HUES64 (cell line): ENCODE results near the gene APOBR.
"Not testable (repeated sequence)": the region's sequence is repeated elsewhere in the genome, so short reads cannot be mapped to it uniquely, and the experiment has no call there.

Experiments used
- H3K27ac ChIP-seq: 2 replicates; pipeline ENCODE4 v1.7.0; 2013; ENCODE audit warnings: low read depth, low read length, inconsistent platforms
- H3K27me3 ChIP-seq: 2 replicates; pipeline ENCODE4 v1.6.1; 2013; ENCODE audit warnings: mild to moderate bottlenecking, low read length; ENCODE audit not compliant: insufficient read depth
- H3K36me3 ChIP-seq: 2 replicates; pipeline ENCODE4 v1.6.1; 2013; ENCODE audit warnings: mild to moderate bottlenecking, low read length; ENCODE audit not compliant: insufficient read depth
- H3K4me1 ChIP-seq: 2 replicates; pipeline ENCODE4 v1.6.1; 2013; ENCODE audit warnings: mild to moderate bottlenecking, low read length, moderate library complexity; ENCODE audit not compliant: insufficient read depth
- H3K4me3 ChIP-seq: 2 replicates; pipeline ENCODE4 v1.5.1; 2013; ENCODE audit warnings: mild to moderate bottlenecking, low read length, moderate library complexity
- H3K9ac ChIP-seq: 2 replicates; pipeline ENCODE4 v1.6.1; 2013; ENCODE audit warnings: mild to moderate bottlenecking, low read depth, low read length
- H3K9me3 ChIP-seq: 2 replicates; pipeline ENCODE4 v1.6.1; 2013; ENCODE audit warnings: low read depth, low read length; ENCODE audit not compliant: insufficient read depth
- WGBS: fragments of 150-250, 120-280 bp; methylation state at CpG from one replicate; pipeline ENCODE4 v1.1.7; 2013; ENCODE audit warnings: missing lambda C conversion rate; 5-methylcytosine and 5-hydroxymethylcytosine counted together

APOBR gene

DNA sequence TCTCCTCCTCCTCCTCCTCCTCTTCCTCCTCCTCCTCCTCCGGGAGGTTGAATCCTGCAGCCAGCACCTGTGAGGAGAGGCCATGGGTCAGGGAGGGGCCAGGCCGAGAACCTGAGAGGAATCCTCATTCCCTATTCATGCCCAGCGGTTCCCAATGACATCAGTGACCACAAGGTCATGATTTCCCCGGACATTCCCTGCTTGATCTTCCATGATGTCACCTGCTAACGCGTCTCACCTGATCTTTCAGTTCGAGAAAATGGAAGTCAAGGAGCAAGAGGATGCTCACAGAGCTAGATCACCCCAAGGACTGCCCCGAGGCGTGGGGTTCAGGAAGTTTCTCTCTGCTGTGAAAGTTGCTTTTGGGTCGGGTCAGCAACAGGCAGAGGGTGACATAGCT is 5.4 kb downstream of the APOBR start:
- Histone ChIP-seq H3K9ac (no peak overlapping the region), H3K4me3 (no peak overlapping the region), H3K9me3 (no peaks in the 10 kb centered on the region), H3K36me3 (no peaks in the 10 kb centered on the region), H3K27me3 (no peaks in the 10 kb centered on the region), H3K27ac (no peak overlapping the region), H3K4me1 (no peaks in the 10 kb centered on the region)
- WGBS, result 78% methylated on average over 10 of the region's 10 CpGs

DNA sequence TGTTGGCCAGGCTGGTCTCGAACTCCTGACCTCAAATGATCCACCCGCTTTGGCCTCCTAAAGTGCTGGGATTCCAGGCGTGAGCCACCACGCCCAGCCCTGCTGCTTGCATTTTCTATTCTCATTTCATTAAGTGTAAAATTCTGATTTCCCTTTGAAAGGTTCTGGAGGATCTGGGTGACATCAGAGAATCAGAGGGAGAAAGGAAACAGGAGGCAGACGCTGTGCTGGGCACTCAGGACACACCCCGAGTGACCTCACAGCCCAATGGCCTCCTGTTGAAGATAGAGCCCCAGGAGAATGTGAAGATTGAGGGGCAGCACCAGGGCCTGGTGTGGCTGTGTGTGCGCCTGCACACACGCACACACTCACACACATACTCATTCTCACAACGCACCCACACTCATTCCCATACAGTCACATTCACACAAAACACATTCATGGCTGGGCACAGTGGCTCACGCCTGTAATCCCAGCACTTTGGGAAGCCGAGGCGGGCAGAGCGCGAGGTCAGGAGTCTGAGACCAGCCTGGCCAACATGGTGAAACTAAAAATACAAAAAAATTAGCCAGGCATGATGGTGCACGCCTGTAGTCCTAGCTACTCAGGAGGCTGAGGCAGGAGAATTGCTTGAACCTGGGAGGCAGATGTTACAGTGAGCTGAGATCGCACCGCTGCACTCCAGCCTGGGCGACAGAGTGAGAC is 6.2 kb downstream of the APOBR start:
- not testable (repeated sequence) for H3K4me1 ChIP-seq
- WGBS, result 92% methylated on average over 18 of the region's 18 CpGs

DNA sequence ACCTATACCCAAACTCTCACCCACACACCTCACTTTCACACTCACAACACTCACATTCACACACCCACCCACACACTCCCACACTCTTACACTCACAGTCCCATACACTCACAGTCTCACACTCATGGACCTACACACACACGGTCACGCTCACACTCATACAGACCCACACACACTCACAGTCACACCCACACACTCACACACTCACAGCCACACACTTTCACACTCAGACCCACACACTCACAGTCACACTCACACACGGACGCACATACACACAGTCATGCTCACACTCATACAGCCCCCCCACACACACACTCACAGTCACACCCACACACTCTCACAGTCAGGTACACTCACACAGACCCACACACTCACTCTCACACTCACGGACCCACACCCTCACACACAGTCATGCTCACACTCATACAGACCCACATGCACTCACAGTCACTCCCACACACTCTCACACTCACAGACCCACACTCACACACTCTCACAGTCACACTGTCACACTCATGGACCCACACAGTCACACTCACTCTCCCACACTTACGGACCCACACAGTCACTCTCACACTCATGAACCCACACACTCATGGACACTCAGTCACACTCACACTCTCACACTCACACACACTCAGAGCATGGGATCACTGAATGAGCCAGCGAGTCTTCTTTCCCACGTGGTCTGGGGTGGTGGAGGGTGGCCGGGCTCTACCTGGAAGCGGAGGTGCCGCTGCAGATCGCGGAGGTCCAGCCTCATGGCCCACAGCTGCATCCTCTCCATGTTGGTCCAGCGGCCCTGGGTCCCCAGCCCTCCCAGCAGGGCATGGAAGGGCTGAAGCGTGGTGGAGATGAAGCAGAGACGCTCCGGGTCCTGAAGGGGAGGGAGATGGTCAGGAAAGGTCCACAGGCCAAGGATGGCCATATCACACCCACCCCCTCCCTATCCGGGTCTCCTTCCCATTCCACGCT is 7.1 kb downstream of the APOBR start:
- Histone ChIP-seq H3K4me1 (no peaks in the 10 kb centered on the region), H3K27ac (no peak overlapping the region), H3K4me3 (no peak overlapping the region), H3K9ac (no peak overlapping the region), H3K27me3 (no peaks in the 10 kb centered on the region), H3K36me3 (no peaks in the 10 kb centered on the region), H3K9me3 (no peaks in the 10 kb centered on the region)
- 84% methylated on average over 17 of the region's 19 CpGs for WGBS

More for the DNA sequence above, 6.2 kb downstream of the APOBR start:
- H3K9ac ChIP-seq, H3K4me3 ChIP-seq, H3K36me3 ChIP-seq, H3K9me3 ChIP-seq, H3K27me3 ChIP-seq, H3K27ac ChIP-seq: not testable (repeated sequence)

DNA sequence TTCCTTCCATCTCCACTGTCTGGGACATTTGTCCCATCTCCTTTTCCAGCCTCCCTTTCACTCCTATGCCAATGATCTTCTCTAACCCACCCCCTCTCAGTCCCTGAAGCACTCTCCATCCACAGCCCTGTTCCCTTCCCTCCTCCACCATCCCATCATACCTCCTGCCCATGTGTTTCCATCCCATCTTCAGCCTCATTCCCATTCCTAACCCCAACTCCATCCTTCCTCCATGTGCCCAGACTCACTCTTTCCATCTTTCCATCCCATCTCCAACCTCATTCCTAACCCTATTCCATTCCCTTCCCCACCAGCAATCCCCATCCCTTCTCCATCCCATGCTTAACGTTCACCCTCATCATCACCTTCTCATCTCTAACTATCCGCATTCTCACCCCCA is 7.8 kb downstream of the APOBR start:
- no peaks in the 10 kb centered on the region for H3K27me3 ChIP-seq
- 79% methylated on average over 2 of the region's 2 CpGs for WGBS
- H3K4me1 ChIP-seq, result no peaks in the 10 kb centered on the region
- no peak overlapping the region for H3K27ac ChIP-seq
- no peaks in the 10 kb centered on the region for H3K36me3 ChIP-seq
- H3K9me3 ChIP-seq, result no peaks in the 10 kb centered on the region
- H3K4me3 ChIP-seq, result no peak overlapping the region
- no peak overlapping the region for H3K9ac ChIP-seq

DNA sequence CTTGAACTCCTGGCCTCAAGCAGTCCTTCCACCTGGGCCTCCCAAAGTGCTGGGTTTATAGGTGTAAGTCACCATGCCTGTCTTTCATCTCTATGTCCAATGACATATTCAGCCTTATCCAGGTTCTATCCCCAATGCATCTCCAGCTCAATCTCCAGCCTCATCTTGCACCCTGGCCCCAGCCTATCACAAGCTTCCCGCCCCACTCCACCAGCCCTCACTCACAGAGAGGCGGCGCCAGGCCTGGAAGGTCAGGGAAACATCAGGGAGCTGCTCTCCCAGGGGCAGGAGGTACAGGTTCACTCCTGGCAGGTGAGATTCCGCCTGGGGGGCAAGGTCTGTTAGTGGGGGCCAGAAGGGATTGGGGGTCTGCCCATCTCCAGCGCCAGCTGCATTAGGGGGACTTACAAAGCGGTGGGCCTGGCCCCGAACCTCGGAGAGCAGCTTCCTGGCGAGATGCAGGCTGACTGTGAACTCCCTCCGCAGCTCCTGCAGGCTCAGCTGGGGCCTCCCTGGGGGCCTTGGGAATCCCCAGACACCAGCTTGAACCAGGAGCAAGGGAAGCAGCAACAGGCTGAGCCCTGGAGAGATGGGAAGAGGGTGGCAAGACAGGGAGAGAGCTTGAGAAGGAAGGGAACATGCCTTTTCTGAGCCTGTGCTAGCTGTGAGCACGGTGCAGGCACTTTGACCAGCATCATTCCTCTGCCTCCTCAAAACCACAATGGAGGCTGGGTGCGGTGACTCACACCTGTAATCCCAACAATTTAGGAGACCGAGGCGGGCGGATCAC is 9.2 kb downstream of the APOBR start:
- Histone ChIP-seq H3K4me3 (no peak overlapping the region), H3K36me3 (no peaks in the 10 kb centered on the region), H3K27me3 (no peaks in the 10 kb centered on the region), H3K4me1 (no peaks in the 10 kb centered on the region), H3K9ac (no peak overlapping the region), H3K27ac (no peak overlapping the region), H3K9me3 (no peaks in the 10 kb centered on the region)
- 86% methylated on average over 15 of the region's 15 CpGs for WGBS

DNA sequence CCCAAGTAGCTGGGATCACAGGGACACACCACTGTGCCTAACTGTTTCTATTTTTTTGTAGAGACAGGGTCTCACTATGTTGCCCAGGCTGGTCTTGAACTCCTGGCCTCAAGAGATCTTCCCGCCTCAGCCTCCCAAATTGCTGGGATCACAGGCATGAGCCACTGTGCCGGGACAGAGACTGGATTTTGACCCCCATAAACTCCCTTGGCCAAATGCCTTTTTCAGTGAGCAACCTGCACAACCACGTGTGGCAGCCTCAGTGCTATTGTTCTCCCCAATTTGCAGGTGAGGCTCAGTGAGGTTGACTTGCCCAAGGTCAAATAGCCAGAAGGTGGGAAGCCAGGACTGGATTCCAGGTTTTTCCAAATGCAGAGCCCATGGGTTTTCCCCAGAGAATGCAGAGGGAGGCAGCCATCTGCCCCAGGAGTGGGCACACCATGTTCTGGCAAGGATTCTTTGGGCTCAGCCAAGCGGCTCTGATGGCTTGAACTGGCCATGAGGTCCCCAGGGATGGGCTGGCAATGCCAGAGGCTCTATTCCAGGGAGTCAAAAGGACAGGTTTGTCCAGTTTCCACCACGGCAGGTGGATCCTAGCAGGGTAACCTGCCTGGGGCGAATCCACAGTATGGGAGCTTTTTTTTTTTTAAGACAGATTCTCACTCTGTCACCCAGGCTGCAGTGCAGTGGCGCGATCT is 10.4 kb downstream of the APOBR start:
- 88% methylated on average over 8 of the region's 8 CpGs for WGBS
- Histone ChIP-seq H3K27ac (no peak overlapping the region), H3K4me1 (no peaks in the 10 kb centered on the region), H3K9ac (no peak overlapping the region), H3K9me3 (no peaks in the 10 kb centered on the region), H3K36me3 (no peaks in the 10 kb centered on the region), H3K27me3 (no peaks in the 10 kb centered on the region), H3K4me3 (no peak overlapping the region)

DNA sequence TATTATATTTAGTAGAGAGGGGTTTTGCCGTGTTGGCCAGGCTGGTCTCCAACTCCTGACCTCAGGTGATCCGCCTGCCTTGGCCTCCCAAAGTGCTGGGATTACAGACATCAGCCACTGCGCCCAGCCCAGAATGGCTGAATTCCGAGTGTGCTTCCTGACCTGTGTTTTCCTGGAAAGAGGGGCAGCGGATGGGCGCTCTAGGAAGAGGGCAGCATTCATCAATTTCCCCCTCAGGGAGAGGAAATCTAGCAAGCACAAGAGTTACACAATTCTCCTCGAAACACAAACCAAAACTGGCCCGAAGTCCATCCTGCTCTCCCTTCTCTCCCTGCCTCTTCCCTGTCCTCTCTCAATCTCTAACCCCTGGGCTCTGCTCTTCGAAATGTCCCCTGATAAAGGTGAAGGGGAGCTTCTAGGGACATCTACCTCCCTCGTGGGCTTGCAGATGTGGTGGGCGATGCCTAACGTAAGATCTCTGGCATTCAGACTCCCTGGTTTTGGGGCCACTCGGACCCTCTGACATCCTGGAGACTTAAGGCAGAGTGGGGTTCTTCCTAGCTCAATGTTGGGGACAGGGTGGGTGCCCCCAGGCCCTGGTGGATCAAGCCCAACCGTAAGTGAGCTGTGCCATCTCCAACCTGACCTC is 11.2 kb downstream of the APOBR start:
- H3K27ac ChIP-seq, result no peak overlapping the region
- 90% methylated on average over 14 of the region's 14 CpGs for WGBS
- no peaks in the 10 kb centered on the region for H3K9me3 ChIP-seq
- no peak overlapping the region for H3K4me3 ChIP-seq
- no peaks in the 10 kb centered on the region for H3K36me3 ChIP-seq
- no peak overlapping the region for H3K9ac ChIP-seq
- no peaks in the 10 kb centered on the region for H3K27me3 ChIP-seq
- H3K4me1 ChIP-seq, result no peaks in the 10 kb centered on the region

DNA sequence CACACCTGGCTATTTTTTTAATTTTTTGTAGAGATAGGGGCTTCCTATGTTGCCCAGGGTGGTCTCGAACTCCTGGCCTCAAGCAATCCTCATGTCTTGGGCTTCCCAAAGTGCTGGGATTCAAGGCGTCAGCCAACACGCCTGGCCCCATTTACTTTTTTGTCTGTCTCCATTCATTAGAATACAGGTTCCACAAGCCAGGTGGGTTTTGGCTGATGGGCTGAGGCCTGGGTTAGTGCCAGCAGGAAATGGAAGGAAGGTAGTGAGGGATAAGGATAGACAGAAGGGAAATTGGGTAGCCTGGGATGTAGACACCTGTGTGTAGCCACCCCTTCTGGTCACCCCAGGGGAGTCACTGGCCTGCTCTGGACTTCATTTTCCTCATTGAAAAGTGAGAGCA is 16.6 kb downstream of the APOBR start:
- WGBS, result 89% methylated on average over 3 of the region's 3 CpGs
- Histone ChIP-seq H3K36me3 (no peaks in the 10 kb centered on the region), H3K4me1 (no peaks in the 10 kb centered on the region)

DNA sequence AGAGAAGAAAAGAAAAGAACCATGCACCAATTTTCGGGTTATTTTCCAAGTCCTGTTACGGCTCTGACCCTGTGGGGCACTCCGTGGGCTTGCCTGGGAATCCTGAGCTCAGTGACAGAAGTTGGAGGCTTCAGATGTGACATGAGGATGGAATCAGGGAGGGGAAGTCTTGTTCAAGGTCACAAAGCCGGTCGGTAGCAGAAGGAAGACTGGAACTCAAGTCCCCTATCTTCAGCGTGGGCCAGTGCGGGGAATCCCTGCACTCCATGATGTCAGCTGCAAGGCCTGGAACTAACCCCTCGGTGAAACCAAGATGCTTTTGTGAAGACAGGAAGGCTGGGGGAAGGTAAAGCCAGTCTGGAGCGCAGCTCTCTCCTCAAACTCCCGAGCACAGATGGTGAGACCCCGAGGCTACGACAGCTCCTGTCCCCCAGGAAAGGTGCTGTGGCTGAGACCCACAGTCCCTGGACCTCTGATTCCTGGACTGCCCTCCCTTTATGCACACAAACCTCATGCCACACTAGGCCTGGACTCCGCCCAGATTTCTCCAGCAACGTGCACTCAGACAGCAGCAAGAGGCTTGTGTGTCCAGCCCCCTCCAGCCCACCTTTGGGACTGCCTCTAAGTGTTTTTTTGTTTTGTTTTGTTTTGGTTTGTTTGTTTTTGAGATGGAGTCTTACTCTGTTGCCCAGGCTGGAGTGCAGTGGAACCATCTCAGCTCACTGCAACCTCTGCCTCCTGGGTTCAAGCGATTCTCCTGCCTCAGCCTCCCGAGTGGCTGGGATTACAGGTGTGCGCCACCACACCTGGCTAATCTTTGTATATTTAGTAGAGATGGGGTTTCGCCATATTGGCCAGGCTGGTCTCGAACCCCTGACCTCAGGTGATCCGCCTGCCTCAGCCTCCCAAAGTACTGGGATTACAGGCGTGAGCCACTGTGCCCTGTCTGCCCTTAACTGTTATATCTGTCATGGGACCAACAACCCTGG is 17.7 kb downstream of the APOBR start:
- H3K4me1 ChIP-seq, result no peaks in the 10 kb centered on the region
- H3K9ac ChIP-seq, result no peak overlapping the region
- no peaks in the 10 kb centered on the region for H3K27me3 ChIP-seq
- WGBS, result 91% methylated on average over 21 of the region's 21 CpGs
- no peaks in the 10 kb centered on the region for H3K9me3 ChIP-seq
- H3K36me3 ChIP-seq, result no peaks in the 10 kb centered on the region
- no peak overlapping the region for H3K27ac ChIP-seq
- no peak overlapping the region for H3K4me3 ChIP-seq

More for the DNA sequence above, 16.6 kb downstream of the APOBR start:
- Histone ChIP-seq H3K27ac (no peak overlapping the region), H3K9ac (no peak overlapping the region), H3K4me3 (no peak overlapping the region), H3K27me3 (no peaks in the 10 kb centered on the region), H3K9me3 (no peaks in the 10 kb centered on the region)
